ENCODE measurements around the gene MCFD2.

GRCh38 chr2:46854260-46854659 lies 61.3 kb downstream of the MCFD2 start:
- TF ChIP-seq CTCF (IDR thresholded peaks at IDR 0.05): no peak
- TF ChIP-seq POLR2A (IDR thresholded peaks at IDR 0.05): no peak
- peak in 1 of 3 donors; percentile 13 for TF ChIP-seq POLR2AphosphoS5 (IDR thresholded peaks at IDR 0.05)
